ENCODE measurements around the gene SDCCAG8.

SDCCAG8 gene

DNA sequence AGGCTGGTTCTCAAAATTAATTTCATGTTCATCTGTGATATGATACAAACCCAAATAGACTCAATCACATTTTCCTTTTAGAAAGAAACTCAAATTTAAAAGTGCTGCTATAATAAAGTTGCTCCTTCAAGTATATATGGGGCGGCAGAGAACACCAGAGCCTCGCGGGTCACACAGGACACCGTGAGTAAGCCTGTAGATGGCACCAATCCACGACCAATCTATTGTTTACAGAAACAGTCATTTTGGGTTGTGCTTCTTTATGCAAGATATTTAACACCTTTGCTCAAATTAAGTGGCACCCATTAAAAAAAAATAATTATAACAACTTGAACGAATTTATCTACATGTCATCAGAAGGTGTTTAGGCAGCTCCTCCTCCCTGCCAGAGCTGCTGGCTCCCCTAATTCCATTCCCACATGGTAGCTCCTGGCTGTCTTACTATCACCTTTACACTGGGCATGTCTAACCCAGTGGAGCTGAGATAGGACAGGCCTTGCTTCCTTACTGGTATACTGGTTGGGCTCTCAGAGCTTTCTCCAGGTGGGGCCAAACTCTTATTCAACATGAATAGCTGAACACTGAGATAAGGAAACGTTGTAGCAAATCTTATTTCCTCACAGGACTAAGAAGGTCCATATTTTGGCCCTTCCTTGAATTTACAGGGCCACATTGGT, 287.0 kb downstream of the SDCCAG8 start:
- Mint-ChIP-seq H3K9me3 (no peaks in the 10 kb centered on the region), H3K27ac (no peak overlapping the region), H3K4me3 (no peak overlapping the region), H3K27me3 (ENCODE audit: low read depth) (no peaks in the 10 kb centered on the region), H3K36me3 (ENCODE audit: low read depth) (peaks cover 22% of the 10 kb centered on the region), H3K4me1 (no peaks in the 10 kb centered on the region)
- TF ChIP-seq, protein P1, sequence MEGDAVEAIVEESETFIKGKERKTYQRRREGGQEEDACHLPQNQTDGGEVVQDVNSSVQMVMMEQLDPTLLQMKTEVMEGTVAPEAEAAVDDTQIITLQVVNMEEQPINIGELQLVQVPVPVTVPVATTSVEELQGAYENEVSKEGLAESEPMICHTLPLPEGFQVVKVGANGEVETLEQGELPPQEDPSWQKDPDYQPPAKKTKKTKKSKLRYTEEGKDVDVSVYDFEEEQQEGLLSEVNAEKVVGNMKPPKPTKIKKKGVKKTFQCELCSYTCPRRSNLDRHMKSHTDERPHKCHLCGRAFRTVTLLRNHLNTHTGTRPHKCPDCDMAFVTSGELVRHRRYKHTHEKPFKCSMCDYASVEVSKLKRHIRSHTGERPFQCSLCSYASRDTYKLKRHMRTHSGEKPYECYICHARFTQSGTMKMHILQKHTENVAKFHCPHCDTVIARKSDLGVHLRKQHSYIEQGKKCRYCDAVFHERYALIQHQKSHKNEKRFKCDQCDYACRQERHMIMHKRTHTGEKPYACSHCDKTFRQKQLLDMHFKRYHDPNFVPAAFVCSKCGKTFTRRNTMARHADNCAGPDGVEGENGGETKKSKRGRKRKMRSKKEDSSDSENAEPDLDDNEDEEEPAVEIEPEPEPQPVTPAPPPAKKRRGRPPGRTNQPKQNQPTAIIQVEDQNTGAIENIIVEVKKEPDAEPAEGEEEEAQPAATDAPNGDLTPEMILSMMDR (IDR thresholded peaks at IDR 0.05; ENCODE audit: unreplicated experiment in 3 of 3): no peak

DNA sequence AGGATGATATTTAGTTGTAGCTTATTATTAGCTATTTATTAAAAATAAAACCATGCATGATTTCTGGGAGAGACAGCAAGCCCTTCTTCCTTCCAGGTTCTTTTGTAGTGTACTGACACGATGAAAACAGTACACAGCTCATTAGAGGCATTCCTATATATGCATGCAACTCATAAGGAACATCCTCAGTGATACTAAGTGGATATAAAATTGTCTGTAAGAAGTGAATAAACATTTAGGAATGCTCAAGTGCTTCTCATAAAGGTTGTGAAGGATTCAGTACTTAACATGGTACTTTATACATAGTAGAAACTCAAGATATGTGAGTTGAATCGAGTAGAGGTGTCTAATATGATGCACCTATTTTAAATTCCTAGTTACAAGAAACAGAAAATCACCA, 287.7 kb downstream of the SDCCAG8 start:
- H3K4me1 Mint-ChIP-seq: no peaks in the 10 kb centered on the region
- H3K36me3 Mint-ChIP-seq (ENCODE audit: low read depth): peaks cover 22% of the 10 kb centered on the region
- TF ChIP-seq, protein P1 (IDR thresholded peaks at IDR 0.05; ENCODE audit: unreplicated experiment in 3 of 3): no peak
- H3K9me3 Mint-ChIP-seq: no peaks in the 10 kb centered on the region
- H3K27ac Mint-ChIP-seq: no peak overlapping the region
- H3K27me3 Mint-ChIP-seq (ENCODE audit: low read depth): no peaks in the 10 kb centered on the region
- H3K4me3 Mint-ChIP-seq: no peak overlapping the region

DNA sequence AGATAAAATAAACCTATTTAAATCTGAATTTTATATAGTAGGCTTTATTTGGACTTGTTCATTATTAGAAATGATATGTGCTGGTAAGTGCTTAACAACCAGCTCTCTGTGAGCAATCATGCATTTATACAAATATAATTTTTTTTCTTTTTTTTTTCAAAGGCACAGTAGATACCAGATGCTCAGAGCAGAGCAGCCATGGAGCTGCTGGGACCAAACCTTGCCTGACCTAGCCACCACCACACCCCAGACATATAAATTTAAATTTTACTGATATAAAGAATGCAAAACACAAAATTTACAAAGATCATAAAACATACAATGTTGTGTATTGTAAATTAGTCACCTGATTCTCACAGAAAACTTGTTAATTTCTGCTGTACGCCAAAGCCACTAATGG, 290.6 kb downstream of the SDCCAG8 start:
- Mint-ChIP-seq H3K4me1 (no peaks in the 10 kb centered on the region), H3K9me3 (no peaks in the 10 kb centered on the region), H3K36me3 (ENCODE audit: low read depth) (peaks cover 22% of the 10 kb centered on the region), H3K27me3 (ENCODE audit: low read depth) (no peaks in the 10 kb centered on the region), H3K27ac (no peak overlapping the region), H3K4me3 (no peak overlapping the region)
- TF ChIP-seq, protein P1 (IDR thresholded peaks at IDR 0.05; ENCODE audit: unreplicated experiment in 3 of 3): no peak

DNA sequence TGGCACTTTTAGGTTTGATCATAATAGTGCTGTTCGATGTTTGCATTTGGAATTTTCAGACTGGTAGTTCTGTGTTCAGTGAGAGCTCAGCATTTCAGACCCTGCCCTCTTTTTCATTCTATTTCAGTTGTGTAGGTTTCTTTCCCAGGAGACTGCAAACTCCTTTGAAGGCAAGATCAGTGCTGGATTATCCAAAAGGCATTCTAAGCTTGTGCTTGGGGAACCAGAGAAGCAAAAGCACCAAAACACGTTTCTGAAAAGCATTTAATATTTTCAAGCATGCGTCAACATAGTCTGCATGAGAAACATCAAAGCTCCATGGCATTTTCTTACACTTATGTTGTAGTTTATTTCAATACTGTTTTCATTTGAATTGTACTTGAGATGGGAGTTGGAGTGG, 292.1 kb downstream of the SDCCAG8 start:
- Mint-ChIP-seq H3K36me3 (ENCODE audit: low read depth) (peaks cover 22% of the 10 kb centered on the region), H3K4me1 (no peaks in the 10 kb centered on the region), H3K9me3 (no peaks in the 10 kb centered on the region), H3K4me3 (no peak overlapping the region), H3K27ac (no peak overlapping the region), H3K27me3 (ENCODE audit: low read depth) (no peaks in the 10 kb centered on the region)
- TF ChIP-seq, protein P1 (IDR thresholded peaks at IDR 0.05; ENCODE audit: unreplicated experiment in 3 of 3): no peak

DNA sequence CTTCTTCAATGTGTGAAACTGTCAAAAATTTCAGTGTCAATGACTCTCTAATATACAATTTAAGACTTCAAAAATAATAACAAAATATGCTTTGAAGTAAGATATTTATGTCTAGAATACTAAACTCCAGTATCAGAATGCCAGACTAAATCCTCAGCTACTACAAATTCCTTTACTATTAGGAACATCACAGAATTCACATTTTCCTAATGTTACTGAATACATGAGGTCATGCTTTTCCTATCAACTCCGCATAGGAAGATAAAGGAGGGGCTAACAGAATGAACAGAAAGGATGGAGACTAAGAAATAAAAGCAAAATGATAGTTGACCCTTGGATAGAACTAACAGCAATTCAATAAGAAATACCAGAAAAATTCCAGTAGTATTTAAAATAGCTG, 292.7 kb downstream of the SDCCAG8 start:
- H3K27ac Mint-ChIP-seq: no peak overlapping the region
- H3K9me3 Mint-ChIP-seq: no peaks in the 10 kb centered on the region
- TF ChIP-seq, protein P1 (IDR thresholded peaks at IDR 0.05; ENCODE audit: unreplicated experiment in 3 of 3): no peak
- H3K4me1 Mint-ChIP-seq: no peaks in the 10 kb centered on the region
- H3K4me3 Mint-ChIP-seq: no peak overlapping the region
- no peaks in the 10 kb centered on the region for H3K27me3 Mint-ChIP-seq (ENCODE audit: low read depth)
- H3K36me3 Mint-ChIP-seq (ENCODE audit: low read depth): peaks cover 19% of the 10 kb centered on the region

DNA sequence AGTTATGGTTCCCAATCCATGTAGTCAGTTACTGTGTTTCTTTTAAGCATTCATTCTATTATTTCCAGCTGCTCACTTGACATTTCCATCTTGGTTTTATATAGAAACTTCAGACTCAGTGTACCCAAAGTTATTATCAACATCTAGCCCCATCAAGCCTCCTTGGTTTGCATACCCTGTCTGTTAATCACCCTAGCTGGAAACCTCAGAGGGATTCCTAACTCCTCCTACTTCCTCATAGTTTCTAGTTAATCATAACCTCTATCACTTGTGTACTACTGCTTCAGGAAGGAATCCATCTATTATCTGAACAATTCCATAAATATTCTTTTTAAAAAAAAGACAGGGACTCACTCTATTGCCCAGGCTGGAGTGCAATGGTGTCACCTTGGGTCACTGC, 293.3 kb downstream of the SDCCAG8 start:
- Mint-ChIP-seq H3K27me3 (ENCODE audit: low read depth) (no peaks in the 10 kb centered on the region), H3K4me3 (no peak overlapping the region), H3K4me1 (no peaks in the 10 kb centered on the region), H3K27ac (no peak overlapping the region), H3K9me3 (no peaks in the 10 kb centered on the region), H3K36me3 (ENCODE audit: low read depth) (peaks cover 13% of the 10 kb centered on the region)
- TF ChIP-seq, protein P1 (IDR thresholded peaks at IDR 0.05; ENCODE audit: unreplicated experiment in 3 of 3): no peak

All from nephron (organoid).